HepG2 (cell line): ENCODE measurements around the gene PSORS1C2. TPM values are rescaled to one million over a fixed set of nuclear protein-coding genes. Genes with fewer than 3 reads are reported as not detected.

Experiments used
- AKAP8 ChIP-seq: sonication (generic); formaldehyde crosslinking; IDR thresholded peaks from 2 replicates; pipeline ENCODE4 v1.5.1; 2020; ENCODE audit warnings: mild to moderate bottlenecking, missing genetic modification reagents
- BCL6 ChIP-seq: IDR thresholded peaks from 2 replicates; pipeline ENCODE4 v1.6.1; 2016; ENCODE audit warnings: missing genetic modification reagents, missing compliant biosample characterization
- BHLHE40 ChIP-seq: IDR thresholded peaks from 2 replicates; pipeline ENCODE4 v1.6.1; 2011; ENCODE audit warnings: low read length, improper control_type of control experiment
- CCDC6 ChIP-seq: sonication (generic); formaldehyde crosslinking; IDR thresholded peaks from 2 replicates; pipeline ENCODE4 v1.8.1; 2022; ENCODE audit warnings: mild to moderate bottlenecking, missing genetic modification reagents, moderate library complexity
- HDAC6 ChIP-seq: fragments of 200-600 bp; sonication (generic); IDR thresholded peaks from 2 replicates; pipeline ENCODE4 v1.7.0; 2017; ENCODE audit warnings: mild to moderate bottlenecking, antibody characterized with exemption, low read length, low read depth
- JARID2 ChIP-seq: sonication (generic); formaldehyde crosslinking; IDR thresholded peaks from 2 replicates; pipeline ENCODE4 v1.8.1; 2023; ENCODE audit warnings: missing genetic modification reagents, inconsistent platforms; ENCODE audit not compliant: insufficient replicate concordance
- JUND ChIP-seq: sonication (generic); formaldehyde crosslinking; IDR thresholded peaks from 2 replicates; pipeline ENCODE4 v1.8.0; 2022; ENCODE audit warnings: mild to moderate bottlenecking, missing genetic modification reagents
- KMT2A ChIP-seq: sonication (generic); formaldehyde crosslinking; IDR thresholded peaks from 2 replicates; pipeline ENCODE4 v1.4.0; 2020; ENCODE audit warnings: missing genetic modification reagents
- MAFF ChIP-seq: IDR thresholded peaks from 2 replicates; pipeline ENCODE4 v1.6.1; 2011; ENCODE audit warnings: low read depth, low read length, improper control_type of control experiment
- NFE2 ChIP-seq: sonication (generic); formaldehyde crosslinking; IDR thresholded peaks from 2 replicates; pipeline ENCODE4 v1.4.0; 2020; ENCODE audit warnings: missing genetic modification reagents
- PBX3 ChIP-seq: sonication (generic); formaldehyde crosslinking; IDR thresholded peaks from 2 replicates; pipeline ENCODE4 v1.8.1; 2023; ENCODE audit warnings: missing genetic modification reagents, inconsistent platforms, borderline replicate concordance
- PHF20 ChIP-seq: sonication (generic); formaldehyde crosslinking; IDR thresholded peaks from 2 replicates; pipeline ENCODE4 v1.5.0; 2020; ENCODE audit warnings: mild to moderate bottlenecking, missing genetic modification reagents
- PPARG ChIP-seq: conservative IDR thresholded peaks from 2 replicates; pipeline ENCODE4 v1.6.1; 2016; ENCODE audit warnings: missing biosample characterization, missing genetic modification reagents
- RAD51 ChIP-seq: fragments of 450-650 bp; IDR thresholded peaks from 2 replicates; pipeline ENCODE4 v1.6.1; 2016; ENCODE audit warnings: borderline replicate concordance
- RARA ChIP-seq: IDR thresholded peaks from 2 replicates; pipeline ENCODE4 v1.6.1; 2016; ENCODE audit warnings: missing genetic modification reagents, missing compliant biosample characterization
- REPIN1 ChIP-seq: sonication (generic); formaldehyde crosslinking; IDR thresholded peaks from 2 replicates; pipeline ENCODE4 v1.8.0; 2022; ENCODE audit warnings: missing genetic modification reagents, low read depth, mild to moderate bottlenecking, borderline replicate concordance
- SOX5 ChIP-seq: IDR thresholded peaks from 2 replicates; pipeline ENCODE4 v1.6.1; 2016; ENCODE audit warnings: borderline replicate concordance
- SPEN ChIP-seq: sonication (generic); formaldehyde crosslinking; IDR thresholded peaks from 2 replicates; pipeline ENCODE4 v1.5.1; 2020; ENCODE audit warnings: low read depth, mild to moderate bottlenecking, missing genetic modification reagents
- STAT5B ChIP-seq: sonication (generic); formaldehyde crosslinking; IDR thresholded peaks from 2 replicates; pipeline ENCODE4 v1.4.0; 2020; ENCODE audit warnings: missing genetic modification reagents
- TEAD3 ChIP-seq: optimal IDR thresholded peaks from 2 replicates; pipeline ENCODE3; 2016; ENCODE audit warnings: borderline replicate concordance
- TFDP1 ChIP-seq: IDR thresholded peaks from 2 replicates; pipeline ENCODE4 v1.6.1; 2016; ENCODE audit warnings: missing compliant biosample characterization, missing genetic modification reagents, borderline replicate concordance
- THAP11 ChIP-seq: IDR thresholded peaks from 2 replicates; pipeline ENCODE4 v1.6.1; 2016; ENCODE audit warnings: missing biosample characterization, missing genetic modification reagents
- ZFP62 ChIP-seq: sonication (generic); formaldehyde crosslinking; IDR thresholded peaks from 2 replicates; pipeline ENCODE4 v1.4.0; 2020; ENCODE audit warnings: missing genetic modification reagents
- ZNF160 ChIP-seq: sonication (generic); formaldehyde crosslinking; IDR thresholded peaks from 2 replicates; pipeline ENCODE4 v1.8.0; 2022; ENCODE audit warnings: mild to moderate bottlenecking, inconsistent platforms, missing genetic modification reagents
- ZNF260 ChIP-seq: sonication (generic); formaldehyde crosslinking; IDR thresholded peaks from 2 replicates; pipeline ENCODE4 v1.4.0; 2020; ENCODE audit warnings: missing genetic modification reagents, low read depth, mild to moderate bottlenecking, borderline replicate concordance
- ZNF329 ChIP-seq: sonication (generic); formaldehyde crosslinking; IDR thresholded peaks from 2 replicates; pipeline ENCODE4 v1.9.0; 2021; ENCODE audit warnings: low read depth, mild to moderate bottlenecking, missing genetic modification reagents
- ZNF34 ChIP-seq: sonication (generic); formaldehyde crosslinking; IDR thresholded peaks from 2 replicates; pipeline ENCODE4 v1.4.0; 2020; ENCODE audit warnings: mild to moderate bottlenecking, missing genetic modification reagents, borderline replicate concordance
- ZNF350 ChIP-seq: sonication (generic); formaldehyde crosslinking; IDR thresholded peaks from 2 replicates; pipeline ENCODE4 v1.4.0; 2020; ENCODE audit warnings: mild to moderate bottlenecking, low read depth, missing genetic modification reagents, borderline replicate concordance
- ZSCAN29 ChIP-seq: sonication (generic); formaldehyde crosslinking; conservative IDR thresholded peaks from 2 replicates; pipeline ENCODE4 v1.4.0; 2020; ENCODE audit warnings: mild to moderate bottlenecking, missing genetic modification reagents
- ZSCAN5A ChIP-seq: sonication (generic); formaldehyde crosslinking; IDR thresholded peaks from 2 replicates; pipeline ENCODE4 v1.8.0; 2022; ENCODE audit warnings: mild to moderate bottlenecking, missing genetic modification reagents, borderline replicate concordance
- polyA plus RNA-seq, 8 experiments: library from polyadenylated mRNA; depleted of rRNA in 3 of 8; stranded (reverse) in 7 of 8; unstranded in 1 of 8; fragments of >200 nt; fragmentation: Illumina TruSeq in 4 of 8; extraction: Trizol in 4 of 8; gene quantifications; 2 replicates each; pipeline versions ENCODE4 v1.2.1 to v1.2.3, GENCODE V29; 2011 to 2016; ENCODE audit warnings: low read depth in 4 of 8, missing spikeins in 1 of 8, mixed read lengths in 1 of 8; ENCODE audit not compliant: insufficient read depth in 1 of 8
- total RNA-seq, 5 experiments: library from RNA; depleted of rRNA; stranded (reverse); fragments of >200 nt; fragmentation: Illumina TruSeq; extraction: Trizol; gene quantifications; 2 replicates each; pipeline ENCODE4 v1.2.3, GENCODE V29; 2016; ENCODE audit warnings: low read depth in 1 of 5

The PSORS1C2 gene
- total and polyA plus RNA-seq, 2 of the 13 experiments (the other 11 are each of a cell fraction or from before 2014, with no cell fraction given), result not detected

GRCh38 chr6:31158140-31158862 is 19.4 kb upstream of the PSORS1C2 start, which contains the start of gene TCF19 (continued):
- TF ChIP-seq PHF20, result peak; percentile 62
- TF ChIP-seq TEAD3 (CRISPR knock-in tag), result peak; percentile 87
- TF ChIP-seq ZSCAN29 (CRISPR knock-in tag), result peak; percentile 87
- no peak for TF ChIP-seq JUND (CRISPR knock-in tag)
- TF ChIP-seq BHLHE40, result peak; percentile 81; the same call in 1 of the 2 replicates
- TF ChIP-seq STAT5B, result no peak
- no peak for TF ChIP-seq HDAC6
- TF ChIP-seq ZNF350 (CRISPR knock-in tag), result peak; percentile 42; the same call in 1 of the 2 replicates
- TF ChIP-seq ZNF260, result no peak
- TF ChIP-seq ZNF34 (CRISPR knock-in tag), result no peak
- TF ChIP-seq SPEN (CRISPR knock-in tag), result peak; percentile 94
- TF ChIP-seq JARID2, result no peak
- TF ChIP-seq KMT2A (CRISPR knock-in tag), result peak; percentile 30; the same call in 1 of the 2 replicates
- no peak for TF ChIP-seq SOX5
- TF ChIP-seq ZNF160 (CRISPR knock-in tag), result no peak
- no peak for TF ChIP-seq AKAP8 (CRISPR knock-in tag)
- no peak for TF ChIP-seq PPARG (CRISPR knock-in tag)
- TF ChIP-seq MAFF, result peak; percentile 21; the same call in 1 of the 2 replicates
- no peak for TF ChIP-seq NFE2 (CRISPR knock-in tag)
- TF ChIP-seq TFDP1, result peak; percentile 99
- no peak for TF ChIP-seq PBX3 (CRISPR knock-in tag)
- no peak for TF ChIP-seq BCL6 (CRISPR knock-in tag)
- peak; percentile 81 for TF ChIP-seq ZSCAN5A (CRISPR knock-in tag)
- TF ChIP-seq RARA (CRISPR knock-in tag), result no peak
- TF ChIP-seq CCDC6 (CRISPR knock-in tag), result peak; percentile 80; the same call in 1 of the 2 replicates
- no peak for TF ChIP-seq ZFP62 (CRISPR knock-in tag)
- peak; percentile 49 for TF ChIP-seq THAP11 (CRISPR knock-in tag)
- no peak for TF ChIP-seq ZNF329 (CRISPR knock-in tag)
- peak; percentile 94 for TF ChIP-seq REPIN1
- TF ChIP-seq RAD51, result no peak
